T-helper 2 cell treated with Interferon-gamma antibody and Interleukin-4, amounts not matched to agents 5 μg/mL and 100 μg/mL, for 36 hours (primary cell): ENCODE measurements around the gene TMEM125.
A peak's percentile ranks its signal among the peaks of the same experiment; 100 is the strongest.

Experiments used
- DNase-seq: peaks from one replicate; pipeline ENCODE4 v3.0.0; 2021; ENCODE audit warnings: low spot score
- H3K27ac Mint-ChIP-seq: one replicate; pipeline ENCODE4 v1.8.0; 2021; ENCODE audit warnings: mild to moderate bottlenecking, mixed read lengths
- H3K27me3 Mint-ChIP-seq: one replicate; pipeline ENCODE4 v1.8.0; 2021; ENCODE audit warnings: low read depth, mixed read lengths
- H3K36me3 Mint-ChIP-seq: one replicate; pipeline ENCODE4 v1.8.0; 2021; ENCODE audit warnings: low read depth, mixed read lengths
- H3K4me1 Mint-ChIP-seq: one replicate; pipeline ENCODE4 v1.8.0; 2021; ENCODE audit warnings: low read depth, mixed read lengths
- H3K4me3 Mint-ChIP-seq: one replicate; pipeline ENCODE4 v1.8.0; 2022; ENCODE audit warnings: mild to moderate bottlenecking, moderate library complexity, mixed read lengths
- H3K9me3 Mint-ChIP-seq: one replicate; pipeline ENCODE4 v1.8.0; 2021; ENCODE audit warnings: mixed read lengths

Gene TMEM125

DNA sequence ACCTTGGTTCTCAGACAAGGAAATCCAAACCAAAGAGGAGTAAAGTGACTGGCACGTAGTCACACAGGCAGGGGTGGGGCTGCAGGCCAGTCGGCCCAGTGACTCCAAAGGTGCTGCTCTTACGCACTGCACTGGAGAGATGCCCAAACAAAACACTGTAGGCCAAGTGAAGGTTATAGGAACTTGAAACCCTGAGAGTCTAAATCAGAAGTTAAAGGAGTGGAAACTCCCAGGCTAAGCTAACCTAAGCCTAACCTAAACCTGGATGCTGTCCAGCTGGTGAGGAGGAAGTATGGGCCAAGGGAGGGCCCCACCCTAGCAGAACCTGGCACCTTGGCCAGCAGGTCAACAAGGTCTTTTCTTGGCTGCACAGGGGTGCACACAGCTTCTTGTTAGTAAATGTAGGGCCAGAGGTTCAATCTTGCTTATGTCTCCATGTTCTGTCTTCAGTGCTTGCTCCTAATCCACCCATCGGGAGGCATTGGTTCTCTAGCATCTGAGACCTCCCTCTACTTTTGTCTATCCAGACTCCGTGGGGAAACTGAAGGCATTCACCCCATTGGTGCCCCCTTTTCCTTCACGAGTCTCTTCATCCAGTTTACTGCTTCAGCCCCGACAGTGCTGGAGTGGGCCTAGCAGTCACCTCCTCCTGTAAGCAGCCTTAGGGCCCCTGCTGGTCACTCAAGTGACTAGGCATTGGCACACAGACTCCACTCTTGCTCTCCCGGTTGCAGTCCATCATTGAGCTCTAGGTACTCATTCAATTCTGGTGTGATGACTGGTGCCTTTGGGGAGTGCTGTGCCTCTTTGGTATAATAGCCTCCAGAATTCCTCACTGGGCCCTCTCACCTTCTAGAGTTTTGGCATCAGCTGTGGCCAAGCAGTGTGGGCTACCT lies 12.9 kb upstream of the TMEM125 start:
- H3K27ac Mint-ChIP-seq: no peak overlapping the region
- no peak overlapping the region for H3K4me3 Mint-ChIP-seq
- no peaks in the 10 kb centered on the region for H3K4me1 Mint-ChIP-seq
- peaks cover 7% of the 10 kb centered on the region for H3K9me3 Mint-ChIP-seq
- peaks cover 1% of the 10 kb centered on the region for H3K36me3 Mint-ChIP-seq
- DNase-seq: no peak
- peaks cover 9% of the 10 kb centered on the region for H3K27me3 Mint-ChIP-seq

DNA sequence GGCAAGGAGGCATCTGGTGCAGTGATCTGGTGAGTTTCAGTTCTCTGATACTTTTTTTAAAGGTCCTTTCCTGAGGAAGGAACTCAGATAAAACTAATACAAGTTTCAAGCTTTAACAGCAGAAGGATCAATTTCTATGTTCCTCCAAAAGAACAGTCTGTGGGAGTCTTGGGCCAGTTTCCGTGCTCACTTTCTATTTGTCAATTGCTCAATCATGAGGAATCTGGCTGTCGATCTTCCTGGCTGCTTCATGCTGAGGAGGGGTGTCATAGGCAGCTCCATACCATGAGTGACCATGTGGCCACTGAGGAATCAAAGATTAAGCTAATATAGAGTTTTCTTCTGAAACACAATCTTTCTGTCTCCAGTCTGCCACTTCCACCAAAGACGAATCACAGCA lies 11.4 kb upstream of the TMEM125 start:
- H3K4me1 Mint-ChIP-seq: no peaks in the 10 kb centered on the region
- peaks cover 2% of the 10 kb centered on the region for H3K27me3 Mint-ChIP-seq
- H3K4me3 Mint-ChIP-seq: no peak overlapping the region
- H3K9me3 Mint-ChIP-seq: peaks cover 17% of the 10 kb centered on the region
- DNase-seq: no peak
- H3K36me3 Mint-ChIP-seq: peaks cover 1% of the 10 kb centered on the region
- no peak overlapping the region for H3K27ac Mint-ChIP-seq

DNA sequence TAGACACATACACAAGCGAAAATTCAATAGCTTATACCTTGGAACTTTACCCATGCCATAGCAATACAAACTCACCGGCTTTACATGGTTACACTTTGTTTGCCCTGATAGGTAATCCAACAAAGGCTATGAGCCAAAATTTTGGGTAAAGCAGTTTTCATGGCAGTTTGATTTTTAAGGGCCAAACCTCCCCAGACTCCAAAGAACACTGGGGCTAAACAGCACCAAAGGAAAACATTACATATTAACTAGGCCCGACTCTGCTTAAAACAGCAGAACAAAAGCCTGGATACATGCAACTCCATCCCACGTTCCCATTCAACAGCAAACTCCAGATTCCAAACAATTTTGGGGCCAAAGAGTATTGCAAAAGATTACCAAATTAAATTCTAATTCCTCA lies 4.4 kb upstream of the TMEM125 start:
- peaks cover 11% of the 10 kb centered on the region for H3K27me3 Mint-ChIP-seq
- DNase-seq: no peak
- no peak overlapping the region for H3K4me3 Mint-ChIP-seq
- peaks cover 2% of the 10 kb centered on the region for H3K36me3 Mint-ChIP-seq
- H3K9me3 Mint-ChIP-seq: peaks cover 17% of the 10 kb centered on the region
- no peak overlapping the region for H3K27ac Mint-ChIP-seq
- no peaks in the 10 kb centered on the region for H3K4me1 Mint-ChIP-seq

GRCh38 chr1:43266881-43267280 lies 2.9 kb upstream of the TMEM125 start:
- Mint-ChIP-seq H3K27me3 (peaks cover 16% of the 10 kb centered on the region), H3K9me3 (peaks cover 17% of the 10 kb centered on the region), H3K36me3 (peaks cover 1% of the 10 kb centered on the region), H3K4me1 (peaks cover 9% of the 10 kb centered on the region), H3K4me3 (no peak overlapping the region), H3K27ac (no peak overlapping the region)
- no peak for DNase-seq

- peaks cover 9% of the 10 kb centered on the region for H3K4me1 Mint-ChIP-seq
- no peak for DNase-seq
- no peak overlapping the region for H3K27ac Mint-ChIP-seq
- peaks cover 1% of the 10 kb centered on the region for H3K36me3 Mint-ChIP-seq
- H3K27me3 Mint-ChIP-seq: peaks cover 16% of the 10 kb centered on the region
- H3K9me3 Mint-ChIP-seq: peaks cover 13% of the 10 kb centered on the region
- no peak overlapping the region for H3K4me3 Mint-ChIP-seq
Measured at GRCh38 chr1:43267291-43267805, 2.4 kb upstream of the TMEM125 start.

DNA sequence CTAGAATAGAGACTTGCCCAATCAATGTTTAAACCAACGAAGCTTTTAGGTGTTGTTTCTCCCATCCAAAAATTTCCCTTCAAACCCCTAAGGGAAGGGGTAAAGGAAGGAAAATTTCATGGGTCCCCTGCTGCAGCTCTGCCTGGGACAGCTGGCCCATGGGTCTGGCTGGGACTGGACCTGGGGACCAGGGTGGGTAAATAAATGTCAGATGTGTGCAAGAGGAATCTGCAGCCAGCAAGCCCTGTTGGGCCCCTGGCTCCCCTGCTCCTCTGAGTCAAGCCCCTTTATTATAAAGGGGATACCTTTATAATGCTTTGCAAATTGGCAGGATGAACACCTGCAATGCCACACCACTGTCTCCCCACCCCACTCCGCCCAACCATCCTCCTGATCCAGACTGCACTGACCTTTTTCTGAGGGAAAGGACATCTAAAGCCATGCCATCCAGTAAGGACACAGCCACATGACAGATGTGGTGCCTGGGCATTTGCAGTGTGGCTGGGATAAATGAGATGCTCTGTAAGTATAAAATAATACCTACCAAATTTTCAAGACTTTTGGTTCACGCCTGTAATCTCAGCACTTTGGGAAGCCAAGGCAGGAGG lies 1.9 kb upstream of the TMEM125 start:
- H3K9me3 Mint-ChIP-seq: peaks cover 8% of the 10 kb centered on the region
- peaks cover 9% of the 10 kb centered on the region for H3K4me1 Mint-ChIP-seq
- peaks cover 1% of the 10 kb centered on the region for H3K36me3 Mint-ChIP-seq
- H3K27ac Mint-ChIP-seq: no peak overlapping the region
- no peak for DNase-seq
- H3K4me3 Mint-ChIP-seq: no peak overlapping the region
- H3K27me3 Mint-ChIP-seq: peaks cover 16% of the 10 kb centered on the region

GRCh38 chr1:43270421-43271095 lies 775 bp downstream of the TMEM125 start:
- no peak overlapping the region for H3K4me3 Mint-ChIP-seq
- H3K36me3 Mint-ChIP-seq: peaks cover 8% of the 10 kb centered on the region
- H3K9me3 Mint-ChIP-seq: peaks cover 12% of the 10 kb centered on the region
- H3K27ac Mint-ChIP-seq: no peak overlapping the region
- H3K27me3 Mint-ChIP-seq: peaks cover 16% of the 10 kb centered on the region
- no peak for DNase-seq
- peaks cover 21% of the 10 kb centered on the region for H3K4me1 Mint-ChIP-seq

- H3K27me3 Mint-ChIP-seq: peaks cover 16% of the 10 kb centered on the region
- H3K4me1 Mint-ChIP-seq: peaks cover 21% of the 10 kb centered on the region
- DNase-seq: no peak
- no peak overlapping the region for H3K27ac Mint-ChIP-seq
- H3K4me3 Mint-ChIP-seq: no peak overlapping the region
- peaks cover 8% of the 10 kb centered on the region for H3K36me3 Mint-ChIP-seq
- peaks cover 12% of the 10 kb centered on the region for H3K9me3 Mint-ChIP-seq
Measured at GRCh38 chr1:43271186-43272118, 1.7 kb downstream of the TMEM125 start.

DNA sequence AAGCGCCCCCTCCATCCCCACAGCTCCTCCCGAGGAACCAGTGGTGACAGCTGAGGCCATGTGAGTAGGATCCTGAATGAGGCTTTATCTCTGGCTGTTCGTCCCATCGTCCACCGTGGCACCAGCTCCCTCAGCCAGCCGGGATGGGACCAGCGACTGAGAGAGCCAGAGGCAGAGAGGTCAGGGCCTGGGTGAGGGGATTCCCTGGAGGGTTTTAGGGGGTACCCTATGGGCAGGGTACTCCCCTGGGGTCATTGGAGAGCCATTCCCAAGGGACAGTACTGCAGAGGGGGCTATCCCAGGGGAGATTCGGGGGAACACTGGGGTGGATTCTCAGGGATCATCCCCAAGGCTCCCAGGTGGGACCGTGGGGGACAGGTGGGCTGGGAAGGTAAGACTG lies 2.4 kb downstream of the TMEM125 start:
- H3K4me1 Mint-ChIP-seq: peaks cover 21% of the 10 kb centered on the region
- no peak overlapping the region for H3K4me3 Mint-ChIP-seq

GRCh38 chr1:43272576-43273571 lies 3.1 kb downstream of the TMEM125 start:
- Mint-ChIP-seq H3K9me3 (peaks cover 12% of the 10 kb centered on the region), H3K27me3 (peaks cover 12% of the 10 kb centered on the region), H3K36me3 (peaks cover 8% of the 10 kb centered on the region), H3K27ac (no peak overlapping the region), H3K4me1 (peaks cover 21% of the 10 kb centered on the region), H3K4me3 (no peak overlapping the region)
- no peak for DNase-seq

More for the DNA sequence above, 2.4 kb downstream of the TMEM125 start:
- peaks cover 16% of the 10 kb centered on the region for H3K27me3 Mint-ChIP-seq
- DNase-seq: no peak
- H3K27ac Mint-ChIP-seq: no peak overlapping the region
- H3K36me3 Mint-ChIP-seq: peaks cover 8% of the 10 kb centered on the region
- peaks cover 12% of the 10 kb centered on the region for H3K9me3 Mint-ChIP-seq

DNA sequence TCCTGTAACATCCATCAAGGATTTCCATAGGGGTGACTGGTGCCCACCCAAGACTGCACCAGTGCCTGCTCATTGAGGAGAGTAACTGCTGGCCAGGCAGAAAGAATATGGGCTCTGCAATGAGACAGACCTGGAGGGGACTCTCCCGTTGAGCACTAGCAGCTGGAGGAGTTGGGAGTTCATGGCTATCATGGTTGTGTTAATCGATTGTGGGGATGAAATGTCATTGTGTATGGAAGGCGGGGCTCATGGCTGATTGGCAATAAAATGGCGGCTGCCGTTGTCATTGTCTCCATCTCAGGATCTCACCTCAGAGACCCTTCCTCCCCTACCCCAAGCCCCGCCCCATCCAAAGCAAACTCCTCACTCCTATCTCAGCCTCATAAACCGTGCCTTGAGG lies 3.9 kb downstream of the TMEM125 start:
- peaks cover 8% of the 10 kb centered on the region for H3K36me3 Mint-ChIP-seq
- no peak for DNase-seq
- H3K27ac Mint-ChIP-seq: peak overlapping the region; percentile 77
- H3K27me3 Mint-ChIP-seq: peaks cover 11% of the 10 kb centered on the region
- peaks cover 21% of the 10 kb centered on the region for H3K4me1 Mint-ChIP-seq
- peaks cover 12% of the 10 kb centered on the region for H3K9me3 Mint-ChIP-seq
- no peak overlapping the region for H3K4me3 Mint-ChIP-seq

GRCh38 chr1:43274125-43274803 lies 4.5 kb downstream of the TMEM125 start:
- peaks cover 8% of the 10 kb centered on the region for H3K36me3 Mint-ChIP-seq
- peak; percentile 26 for DNase-seq
- H3K4me3 Mint-ChIP-seq: peak overlapping the region; percentile 68
- H3K27me3 Mint-ChIP-seq: peaks cover 8% of the 10 kb centered on the region
- peak overlapping the region; percentile 89 for H3K27ac Mint-ChIP-seq
- H3K9me3 Mint-ChIP-seq: peaks cover 12% of the 10 kb centered on the region
- H3K4me1 Mint-ChIP-seq: peaks cover 21% of the 10 kb centered on the region
